ENCODE results near the gene VSTM2B.

- TF ChIP-seq CTCF (conservative IDR thresholded peaks at IDR 0.05), result no peak
- TF ChIP-seq EZH2 (IDR thresholded peaks at IDR 0.05; ENCODE audit: low read depth), result no peak
Observed at GRCh38 chr19:29614046-29614445, 88.3 kb downstream of the VSTM2B start.
